Adipose tissue (tissue), 3 donors: Measurements from ENCODE around the gene PARD3. TPM values are rescaled to one million over a fixed set of nuclear protein-coding genes. Genes with fewer than 3 reads are reported as not detected.
"Not testable (repeated sequence)": the region's sequence is repeated elsewhere in the genome, so short reads cannot be mapped to it uniquely, and the experiment has no call there.

ENCODE experiments used
- H3K27ac ChIP-seq: one replicate; pipeline ENCODE4 v1.5.1; 2013; ENCODE audit warnings: low read depth, low read length
- WGBS, 3 donors: extraction: QIAGEN DNeasy Blood & Tissue Kit; methylation state at CpG; one replicate each; pipeline ENCODE4 v1.1.7; 2013; 5-methylcytosine and 5-hydroxymethylcytosine counted together
- polyA plus RNA-seq, 3 donors: library from polyadenylated mRNA; stranded (reverse); fragments of 200-250 nt; gene quantifications; one replicate each; pipeline ENCODE4 v1.2.3, GENCODE V29; 2013
- donor health status: healthy with polysubstance abuse.
- donor health status: Bipolar disorder and iron deficiency.
- donor health status: healthy.

The PARD3 gene
- polyA plus RNA-seq, 3 donors = 11.2 to 20.6 (median 17.2) TPM

GRCh38 chr10:34713875-34714274, 101.2 kb downstream of the PARD3 start:
- WGBS, 3 donors = 14 to 65% (median 46%) methylated on average over 1 of the region's 1 CpG

GRCh38 chr10:34711500-34711899, 103.6 kb downstream of the PARD3 start:
- 55 to 69% (median 62%) methylated on average over 3 of the region's 3 CpGs for WGBS, 3 donors
- no peak overlapping the region for H3K27ac ChIP-seq

More at GRCh38 chr10:34713875-34714274, 101.2 kb downstream of the PARD3 start:
- H3K27ac ChIP-seq = no peak overlapping the region

- H3K27ac ChIP-seq = no peak overlapping the region
- WGBS, 3 donors = 45 to 87% (median 68%) methylated on average over 4 of the region's 4 CpGs
Observed at GRCh38 chr10:34710391-34710751, 104.7 kb downstream of the PARD3 start.

- 69 to 92% (median 69%) methylated on average over 8 of the region's 8 CpGs for WGBS, 3 donors
- H3K27ac ChIP-seq = no peak overlapping the region
Observed at GRCh38 chr10:34709637-34710390, 105.3 kb downstream of the PARD3 start.

- WGBS, 3 donors = 50 to 91% (median 75%) methylated on average over 1 of the region's 1 CpG
- no peak overlapping the region for H3K27ac ChIP-seq
Observed at GRCh38 chr10:34707656-34708055, 107.4 kb downstream of the PARD3 start.

- not testable (repeated sequence) for H3K27ac ChIP-seq
Observed at GRCh38 chr10:34706992-34707391, 108.1 kb downstream of the PARD3 start.

GRCh38 chr10:34706147-34706546, 108.9 kb downstream of the PARD3 start:
- H3K27ac ChIP-seq = no peak overlapping the region
- 68 to 73% (median 69%) methylated on average over 3 of the region's 3 CpGs for WGBS, 3 donors

More at GRCh38 chr10:34706992-34707391, 108.1 kb downstream of the PARD3 start:
- WGBS, 3 donors = 97 to 100% (median 98%) methylated on average over 4 of the region's 4 CpGs

- WGBS, 3 donors = 48 to 68% (median 63%) methylated on average over 1 of the region's 1 CpG
- no peak overlapping the region for H3K27ac ChIP-seq
Observed at GRCh38 chr10:34705563-34705962, 109.5 kb downstream of the PARD3 start.

- WGBS, 3 donors = 10 to 54% (median 49%) methylated on average over 2 of the region's 2 CpGs
- H3K27ac ChIP-seq = no peak overlapping the region
Observed at GRCh38 chr10:34704526-34705184, 110.4 kb downstream of the PARD3 start.

GRCh38 chr10:34702982-34703381, 112.1 kb downstream of the PARD3 start:
- 72 to 77% (median 74%) methylated on average over 2 of the region's 2 CpGs for WGBS, 3 donors
- no peak overlapping the region for H3K27ac ChIP-seq

GRCh38 chr10:34702093-34702937, 112.8 kb downstream of the PARD3 start:
- no peak overlapping the region for H3K27ac ChIP-seq
- WGBS, 3 donors = 81 to 84% (median 82%) methylated on average over 8 of the region's 8 CpGs

GRCh38 chr10:34701194-34701593, 113.9 kb downstream of the PARD3 start:
- no peak overlapping the region for H3K27ac ChIP-seq
- 79 to 90% (median 84%) methylated on average over 6 of the region's 6 CpGs for WGBS, 3 donors

GRCh38 chr10:34700752-34701151, 114.3 kb downstream of the PARD3 start:
- 84 to 88% (median 86%) methylated on average over 5 of the region's 5 CpGs for WGBS, 3 donors
- not testable (repeated sequence) for H3K27ac ChIP-seq

GRCh38 chr10:34699904-34700517, 115.1 kb downstream of the PARD3 start:
- H3K27ac ChIP-seq = no peak overlapping the region
- WGBS, 3 donors = 85 to 89% (median 87%) methylated on average over 4 of the region's 4 CpGs

- H3K27ac ChIP-seq = no peak overlapping the region
- WGBS, 3 donors = 43 to 62% (median 44%) methylated on average over 3 of the region's 3 CpGs
Observed at GRCh38 chr10:34698979-34699378, 116.1 kb downstream of the PARD3 start.

- H3K27ac ChIP-seq = no peak overlapping the region
Observed at GRCh38 chr10:34698248-34698831, 116.8 kb downstream of the PARD3 start.

GRCh38 chr10:34697351-34698247, 117.5 kb downstream of the PARD3 start:
- H3K27ac ChIP-seq = no peak overlapping the region
- WGBS, 3 donors = 58 to 83% (median 83%) methylated on average over 5 of the region's 5 CpGs

More at GRCh38 chr10:34698248-34698831, 116.8 kb downstream of the PARD3 start:
- WGBS, 3 donors = 94 to 97% (median 95%) methylated on average over 4 of the region's 4 CpGs
